ENCODE data around the gene ADM.

ADM gene

GRCh38 chr11:10289765-10290380, 15.0 kb upstream of the ADM start:
- H4K20me1 ChIP-seq (ENCODE audit: insufficient read depth, low read length), result no peaks in the 10 kb centered on the region
- no peak overlapping the region for H3K4me2 ChIP-seq (ENCODE audit: low read length)
- H3K27ac ChIP-seq (ENCODE audit: low read depth, low read length, poor library complexity, severe bottlenecking), result no peak overlapping the region
- no peaks in the 10 kb centered on the region for H3K9me3 ChIP-seq (ENCODE audit: low read length)
- H3K4me1 ChIP-seq (ENCODE audit: insufficient read depth, low read length, severe bottlenecking), result peaks cover 20% of the 10 kb centered on the region
- H3K9me2 ChIP-seq (ENCODE audit: low read depth, low read length), result no peaks in the 10 kb centered on the region
- no peak overlapping the region for H2AFZ ChIP-seq (ENCODE audit: low read length)
- no peaks in the 10 kb centered on the region for H3K36me3 ChIP-seq (ENCODE audit: insufficient read depth, low read length)
- H3K4me3 ChIP-seq (ENCODE audit: low read depth, low read length, poor library complexity, severe bottlenecking), result no peak overlapping the region
- no peaks in the 10 kb centered on the region for H3F3A ChIP-seq (ENCODE audit: insufficient read depth, low read length)
- TF ChIP-seq EZH2 (IDR thresholded peaks at IDR 0.05; ENCODE audit: borderline replicate concordance, low read length) (no peak), CTCF (IDR thresholded peaks at IDR 0.05; ENCODE audit: low read length) (no peak)
- H3K79me2 ChIP-seq (ENCODE audit: insufficient read depth, low read length), result no peaks in the 10 kb centered on the region
- H3K27me3 ChIP-seq (ENCODE audit: insufficient read depth, low read length), result no peaks in the 10 kb centered on the region
- H3K9ac ChIP-seq (ENCODE audit: low read length), result no peak overlapping the region

GRCh38 chr11:10291801-10292638, 12.9 kb upstream of the ADM start:
- Histone ChIP-seq H2AFZ (ENCODE audit: low read length) (no peak overlapping the region), H3F3A (ENCODE audit: insufficient read depth, low read length) (0 out of 2 replicates have a peak, but pooled peaks cover 3% of the 10 kb centered on the region), H3K9ac (ENCODE audit: low read length) (no peak overlapping the region), H3K9me3 (ENCODE audit: low read length) (no peaks in the 10 kb centered on the region), H3K4me3 (ENCODE audit: low read depth, low read length, poor library complexity, severe bottlenecking) (no peak overlapping the region), H3K27me3 (ENCODE audit: insufficient read depth, low read length) (no peaks in the 10 kb centered on the region; the same call in 1 of the 2 replicates), H3K27ac (ENCODE audit: low read depth, low read length, poor library complexity, severe bottlenecking) (no peak overlapping the region), H3K4me2 (ENCODE audit: low read length) (no peak overlapping the region), H4K20me1 (ENCODE audit: insufficient read depth, low read length) (no peaks in the 10 kb centered on the region), H3K79me2 (ENCODE audit: insufficient read depth, low read length) (no peaks in the 10 kb centered on the region), H3K9me2 (ENCODE audit: low read depth, low read length) (no peaks in the 10 kb centered on the region), H3K36me3 (ENCODE audit: insufficient read depth, low read length) (no peaks in the 10 kb centered on the region), H3K4me1 (ENCODE audit: insufficient read depth, low read length, severe bottlenecking) (peaks cover 21% of the 10 kb centered on the region)
- no peak for TF ChIP-seq EZH2 (IDR thresholded peaks at IDR 0.05; ENCODE audit: borderline replicate concordance, low read length)
- no peak for TF ChIP-seq CTCF (IDR thresholded peaks at IDR 0.05; ENCODE audit: low read length)

- H3K36me3 ChIP-seq (ENCODE audit: insufficient read depth, low read length), result no peaks in the 10 kb centered on the region
- no peaks in the 10 kb centered on the region; the same call in 1 of the 2 replicates for H3K27me3 ChIP-seq (ENCODE audit: insufficient read depth, low read length)
- H2AFZ ChIP-seq (ENCODE audit: low read length), result no peak within 1 kb of the TSS
- H3K27ac ChIP-seq (ENCODE audit: low read depth, low read length, poor library complexity, severe bottlenecking), result no peak within 1 kb of the TSS
- H3K9me3 ChIP-seq (ENCODE audit: low read length), result no peaks in the 10 kb centered on the region
- 0 out of 2 replicates have a peak, but pooled peaks cover 3% of the 10 kb centered on the region for H3F3A ChIP-seq (ENCODE audit: insufficient read depth, low read length)
- no peaks in the 10 kb centered on the region for H3K79me2 ChIP-seq (ENCODE audit: insufficient read depth, low read length)
- peak within 1 kb of the TSS; percentile 79 for H3K9ac ChIP-seq (ENCODE audit: low read length)
- peak within 1 kb of the TSS; percentile 80 for H3K4me2 ChIP-seq (ENCODE audit: low read length)
- H3K4me1 ChIP-seq (ENCODE audit: insufficient read depth, low read length, severe bottlenecking), result peaks cover 21% of the 10 kb centered on the region
- H3K9me2 ChIP-seq (ENCODE audit: low read depth, low read length), result no peaks in the 10 kb centered on the region
- peak within 1 kb of the TSS; percentile 75 for H3K4me3 ChIP-seq (ENCODE audit: low read depth, low read length, poor library complexity, severe bottlenecking)
- no peaks in the 10 kb centered on the region for H4K20me1 ChIP-seq (ENCODE audit: insufficient read depth, low read length)
- TF ChIP-seq CTCF (IDR thresholded peaks at IDR 0.05; ENCODE audit: low read length) (no peak), EZH2 (IDR thresholded peaks at IDR 0.05; ENCODE audit: borderline replicate concordance, low read length) (no peak)
These were observed 11.2 kb upstream of the ADM start, which contains the start of gene SBF2 for GRCh38 chr11:10293423-10294289. TSS of gene SBF2 (minus strand) at chr11:10294219. CDS start at chr11:10294069, 150 bp downstream.
